Cardiac muscle cell (in vitro differentiated cells and primary cell): ENCODE data around the gene DPP9. TPM values are rescaled to one million over a fixed set of nuclear protein-coding genes. Genes with fewer than 3 reads are reported as not detected.
A peak's percentile ranks its signal among the peaks of the same experiment; 100 is the strongest.

Experiments
- DNase-seq, 2 donors: peaks; one replicate each; pipeline versions ENCODE4 v3.0.0 to v3.0.0-alpha.2; 2010 to 2017; ENCODE audit warnings: low read depth in 1 of 2, low spot score in 1 of 2
- H3K27ac ChIP-seq: fragments of 200-600 bp; sonication (generic); 2 replicates; pipeline ENCODE4 v1.5.1; 2016
- H3K27me3 ChIP-seq: fragments of 200-600 bp; sonication (generic); 2 replicates; pipeline ENCODE4 v1.6.0; 2016; ENCODE audit warnings: control low read depth
- H3K36me3 ChIP-seq: fragments of 200-600 bp; sonication (generic); 2 replicates; pipeline ENCODE4 v1.5.1; 2016; ENCODE audit warnings: control low read depth
- H3K4me1 ChIP-seq: fragments of 200-600 bp; sonication (generic); 2 replicates; pipeline ENCODE4 v1.8.1; 2017; ENCODE audit warnings: low read depth, mild to moderate bottlenecking, mixed run types
- H3K4me3 ChIP-seq: fragments of 200-600 bp; sonication (generic); 2 replicates; pipeline ENCODE4 v1.5.1; 2016; ENCODE audit warnings: mild to moderate bottlenecking
- H3K9me3 ChIP-seq: fragments of 200-600 bp; sonication (generic); 2 replicates; pipeline ENCODE4 v1.5.1; 2017; ENCODE audit warnings: low read depth, mild to moderate bottlenecking, control low read depth
- CTCF ChIP-seq: IDR thresholded peaks from 2 replicates; pipeline ENCODE4 v1.5.1; 2012; ENCODE audit warnings: low read depth, mild to moderate bottlenecking, low read length
- polyA plus RNA-seq: library from polyadenylated mRNA; unstranded; fragments of >200 nt; fragmentation: Nextera tagmentation; extraction: Ambion mirVana; gene quantifications from 2 replicates; pipeline ENCODE4 v1.2.1, GENCODE V29; 2016
- total RNA-seq: library from RNA; depleted of rRNA; stranded (reverse); fragments of >200 nt; gene quantifications from 2 replicates; pipeline ENCODE4 v1.2.3, GENCODE V29; 2016

DPP9 gene
- total and polyA plus RNA-seq, 2 experiments from 2014 or later = 25.4 to 50.4 TPM

DNA sequence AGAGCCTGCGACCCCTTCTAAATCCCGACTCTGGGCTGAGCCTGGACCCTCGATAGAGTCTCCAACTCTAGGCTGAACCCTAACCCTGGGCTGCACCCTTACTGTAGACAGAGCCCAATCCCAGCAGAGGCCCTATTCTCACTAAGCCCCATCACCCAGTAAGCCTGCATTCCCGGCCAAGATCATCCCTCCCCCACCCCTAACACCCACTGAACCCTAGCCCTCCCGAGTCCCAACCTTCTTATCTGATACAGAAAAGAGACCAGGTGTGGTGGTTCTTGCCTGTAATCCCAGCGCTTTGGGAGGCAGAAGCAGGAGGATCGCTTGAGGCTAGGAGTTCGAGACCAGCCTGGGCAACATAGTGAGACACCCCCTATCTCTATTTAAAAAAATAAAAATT is 86.9 kb downstream of the DPP9 start:
- no peak for DNase-seq
- H3K27me3 ChIP-seq = no peaks in the 10 kb centered on the region
- no peaks in the 10 kb centered on the region for H3K36me3 ChIP-seq
- peaks cover 6% of the 10 kb centered on the region for H3K4me1 ChIP-seq
- no peak for TF ChIP-seq CTCF
- no peak overlapping the region for H3K4me3 ChIP-seq
- no peak overlapping the region for H3K27ac ChIP-seq
- H3K9me3 ChIP-seq = no peaks in the 10 kb centered on the region

DNA sequence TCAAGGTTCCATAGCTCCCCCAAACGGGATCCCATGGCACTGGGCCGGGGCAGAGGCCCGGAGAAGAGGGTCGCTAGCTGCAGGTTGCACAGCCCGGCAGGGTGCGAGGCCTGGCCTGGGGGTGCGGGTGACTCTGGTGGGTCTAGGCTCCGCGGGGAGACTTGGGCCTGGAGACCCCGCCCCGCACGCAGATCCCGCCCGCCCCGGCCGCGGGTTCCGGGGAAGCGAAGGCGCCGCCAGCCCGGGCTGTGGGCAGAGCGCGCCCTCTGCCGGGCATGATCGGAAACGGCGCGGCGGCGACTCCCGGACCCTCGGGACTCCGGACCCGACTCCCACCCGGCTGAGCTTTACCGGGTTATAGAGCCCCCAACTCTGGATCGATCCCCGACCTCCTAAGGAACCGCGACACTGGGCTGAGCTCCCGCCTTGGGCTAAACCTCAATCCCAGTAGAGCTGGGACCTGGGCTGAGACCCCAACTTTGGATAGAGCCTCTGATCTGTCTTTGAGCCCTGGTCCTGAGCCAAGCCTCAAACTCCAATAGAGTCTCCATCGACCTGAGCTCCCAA is 87.4 kb downstream of the DPP9 start:
- H3K27me3 ChIP-seq = no peaks in the 10 kb centered on the region
- H3K27ac ChIP-seq = no peak overlapping the region
- H3K36me3 ChIP-seq = no peaks in the 10 kb centered on the region
- peak overlapping the region; percentile 25 for H3K4me3 ChIP-seq
- H3K9me3 ChIP-seq = no peaks in the 10 kb centered on the region
- H3K4me1 ChIP-seq = peaks cover 6% of the 10 kb centered on the region
- TF ChIP-seq CTCF = peak; percentile 85
- peak; percentile 71 to 83 for DNase-seq

- H3K27me3 ChIP-seq = no peaks in the 10 kb centered on the region
- peak overlapping the region; percentile 25 for H3K4me3 ChIP-seq
- no peaks in the 10 kb centered on the region for H3K9me3 ChIP-seq
- peaks cover 6% of the 10 kb centered on the region for H3K4me1 ChIP-seq
- no peaks in the 10 kb centered on the region for H3K36me3 ChIP-seq
- H3K27ac ChIP-seq = peak overlapping the region; percentile 49
- DNase-seq = no peak
- TF ChIP-seq CTCF = no peak
Observed at GRCh38 chr19:4635754-4636116, 87.9 kb downstream of the DPP9 start.

DNA sequence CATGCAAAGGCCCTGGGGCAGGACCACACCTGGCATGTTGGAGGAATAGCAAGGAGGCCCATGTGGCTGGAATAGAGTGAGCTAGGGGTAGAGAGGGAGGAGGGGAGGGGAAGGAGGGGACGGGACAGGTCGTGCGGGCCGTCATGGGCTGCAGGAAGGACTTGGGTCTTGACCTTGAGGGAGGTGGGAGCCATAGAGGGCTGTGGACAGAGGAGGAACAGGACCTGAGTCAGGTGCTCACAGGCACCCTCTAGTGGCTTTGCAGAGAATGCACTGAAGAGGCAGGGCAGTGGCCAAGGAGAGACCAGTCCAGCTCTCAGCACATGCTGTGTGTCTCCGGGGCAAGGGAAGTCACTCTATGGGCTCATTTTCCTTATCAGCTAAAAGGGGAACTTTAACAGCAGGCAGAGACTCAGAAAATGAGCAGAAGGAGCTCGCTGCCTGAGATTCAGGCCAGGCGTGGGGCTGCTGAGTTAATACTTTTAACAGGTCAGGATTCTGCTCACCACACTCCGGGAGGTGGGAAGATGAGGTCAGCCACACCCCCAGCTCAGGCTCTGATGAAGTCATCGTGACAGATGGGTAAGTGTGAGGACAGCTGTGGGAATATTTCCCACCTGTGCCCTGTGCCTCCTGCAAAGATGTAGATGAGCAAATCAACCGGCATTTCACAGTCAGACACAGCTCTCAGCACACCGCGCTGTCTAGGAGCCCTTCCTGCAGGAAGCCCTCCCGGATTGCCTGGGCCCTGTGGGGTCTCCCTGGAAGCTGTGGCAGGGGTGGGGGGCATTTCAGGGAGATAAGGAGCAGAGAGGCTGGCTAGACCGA is 90.3 kb downstream of the DPP9 start:
- TF ChIP-seq CTCF = peak; percentile 91
- H3K4me3 ChIP-seq = no peak overlapping the region
- peak overlapping the region; percentile 41 for H3K27ac ChIP-seq
- H3K4me1 ChIP-seq = peaks cover 6% of the 10 kb centered on the region
- no peaks in the 10 kb centered on the region for H3K27me3 ChIP-seq
- H3K36me3 ChIP-seq = no peaks in the 10 kb centered on the region
- DNase-seq = peak; percentile 70 to 84
- H3K9me3 ChIP-seq = no peaks in the 10 kb centered on the region

Other genes with a start within 250 kb of the DPP9 start
- gene PLIN4, start 205.4 kb downstream of the DPP9 start, total RNA-seq = 0.07 and 0.42 TPM in 2 replicates
- 0.54 and 0.81 TPM in 2 replicates for gene PLIN4, start 205.4 kb downstream of the DPP9 start, polyA plus RNA-seq
- gene PLIN5, start 188.6 kb downstream of the DPP9 start, total RNA-seq = 4.5 and 10.1 TPM in 2 replicates
- 8.7 and 10.8 TPM in 2 replicates for gene PLIN5, start 188.6 kb downstream of the DPP9 start, polyA plus RNA-seq
- 0.49 and 0.66 TPM in 2 replicates for gene LRG1, start 183.8 kb downstream of the DPP9 start, total RNA-seq
- gene LRG1, start 183.8 kb downstream of the DPP9 start, polyA plus RNA-seq = 0.54 and 0.68 TPM in 2 replicates
- gene SEMA6B, start 164.2 kb downstream of the DPP9 start, total RNA-seq = 74.8 and 130 TPM in 2 replicates
- gene SEMA6B, start 164.2 kb downstream of the DPP9 start, polyA plus RNA-seq = 10.5 and 23.0 TPM in 2 replicates
- 2.2 and 18.1 TPM in 2 replicates for gene TNFAIP8L1, start 84.3 kb downstream of the DPP9 start, total RNA-seq
- 5.1 and 18.7 TPM in 2 replicates for gene TNFAIP8L1, start 84.3 kb downstream of the DPP9 start, polyA plus RNA-seq
- gene MYDGF, start 53.5 kb downstream of the DPP9 start, total RNA-seq = 47.9 and 107 TPM in 2 replicates
- gene MYDGF, start 53.5 kb downstream of the DPP9 start, polyA plus RNA-seq = 122 and 206 TPM in 2 replicates
- gene FEM1A, start 67.9 kb upstream of the DPP9 start, total RNA-seq = 22.0 and 27.9 TPM in 2 replicates
- 2.6 and 2.8 TPM in 2 replicates for gene FEM1A, start 67.9 kb upstream of the DPP9 start, polyA plus RNA-seq
- gene TICAM1, start 107.9 kb upstream of the DPP9 start, total RNA-seq = 0.21 and 1.5 TPM in 2 replicates
- 0.38 and 4.2 TPM in 2 replicates for gene TICAM1, start 107.9 kb upstream of the DPP9 start, polyA plus RNA-seq
- 114 and 147 TPM in 2 replicates for gene PLIN3, start 143.8 kb upstream of the DPP9 start, total RNA-seq
- 108 and 144 TPM in 2 replicates for gene PLIN3, start 143.8 kb upstream of the DPP9 start, polyA plus RNA-seq
- gene ARRDC5, start 179.1 kb upstream of the DPP9 start, total RNA-seq = not detected in 2 replicates
- not detected in 2 replicates for gene ARRDC5, start 179.1 kb upstream of the DPP9 start, polyA plus RNA-seq
- 10.9 and 17.3 TPM in 2 replicates for gene UHRF1, start 185.7 kb upstream of the DPP9 start, total RNA-seq
- 10.0 and 17.5 TPM in 2 replicates for gene UHRF1, start 185.7 kb upstream of the DPP9 start, polyA plus RNA-seq
- gene KDM4B, start 245.3 kb upstream of the DPP9 start, total RNA-seq = 58.5 and 90.6 TPM in 2 replicates
- gene KDM4B, start 245.3 kb upstream of the DPP9 start, polyA plus RNA-seq = 74.6 and 79.5 TPM in 2 replicates